GM21381 (cell line): ENCODE data around the gene NEK7.
"Not testable (repeated sequence)": the region's sequence is repeated elsewhere in the genome, so short reads cannot be mapped to it uniquely, and the experiment has no call there.

Experiments used
- ATAC-seq: cut with Tn5 transposase; IDR thresholded peaks from one replicate; pipeline ENCODE4 v1.9.1; 2021; ENCODE audit warnings: mild to moderate bottlenecking, moderate library complexity; ENCODE audit not compliant: unreplicated experiment

The NEK7 gene

GRCh38 chr1:198201956-198202784 lies 45.4 kb downstream of the NEK7 start:
- ATAC-seq = peak; percentile 86

GRCh38 chr1:198203434-198203833 lies 46.6 kb downstream of the NEK7 start:
- ATAC-seq = no peak

GRCh38 chr1:198205016-198205684 lies 48.4 kb downstream of the NEK7 start:
- no peak for ATAC-seq

- ATAC-seq = no peak
These were observed 49.5 kb downstream of the NEK7 start for GRCh38 chr1:198206292-198206691.

GRCh38 chr1:198211696-198212095 lies 54.9 kb downstream of the NEK7 start:
- ATAC-seq = no peak

- ATAC-seq = no peak
These were observed 55.3 kb downstream of the NEK7 start for GRCh38 chr1:198212126-198212525.

- no peak for ATAC-seq
These were observed 55.9 kb downstream of the NEK7 start for GRCh38 chr1:198212675-198213074.

GRCh38 chr1:198214924-198215323 lies 58.1 kb downstream of the NEK7 start:
- no peak for ATAC-seq

- no peak for ATAC-seq
These were observed 63.6 kb downstream of the NEK7 start for GRCh38 chr1:198220428-198220827.

GRCh38 chr1:198227010-198227409 lies 70.2 kb downstream of the NEK7 start:
- ATAC-seq = not testable (repeated sequence)

GRCh38 chr1:198227454-198227853 lies 70.7 kb downstream of the NEK7 start:
- ATAC-seq = not testable (repeated sequence)

GRCh38 chr1:198228925-198229324 lies 72.1 kb downstream of the NEK7 start:
- no peak for ATAC-seq

- ATAC-seq = no peak
These were observed 75.0 kb downstream of the NEK7 start for GRCh38 chr1:198231779-198232178.

- no peak for ATAC-seq
These were observed 75.6 kb downstream of the NEK7 start for GRCh38 chr1:198232378-198232777.

- no peak for ATAC-seq
These were observed 76.3 kb downstream of the NEK7 start for GRCh38 chr1:198232940-198233675.

GRCh38 chr1:198234520-198235251 lies 77.9 kb downstream of the NEK7 start:
- no peak for ATAC-seq

- ATAC-seq = no peak
These were observed 81.3 kb downstream of the NEK7 start for GRCh38 chr1:198238121-198238520.

GRCh38 chr1:198241553-198241952 lies 84.8 kb downstream of the NEK7 start:
- ATAC-seq = no peak

- ATAC-seq = no peak
These were observed 88.0 kb downstream of the NEK7 start for GRCh38 chr1:198244772-198245171.

GRCh38 chr1:198245379-198245778 lies 88.6 kb downstream of the NEK7 start:
- no peak for ATAC-seq

- no peak for ATAC-seq
These were observed 89.5 kb downstream of the NEK7 start for GRCh38 chr1:198246337-198246736.
